ENCODE data around the gene TFDP2. TPM values are rescaled to one million over a fixed set of nuclear protein-coding genes. Genes with fewer than 3 reads are reported as not detected.

The TFDP2 gene
- total and polyA plus RNA-seq, 9 of the 15 experiments (the other 6 are each of a cell fraction or from before 2014, with no cell fraction given), result 95.6 to 179 (median 126) TPM

DNA sequence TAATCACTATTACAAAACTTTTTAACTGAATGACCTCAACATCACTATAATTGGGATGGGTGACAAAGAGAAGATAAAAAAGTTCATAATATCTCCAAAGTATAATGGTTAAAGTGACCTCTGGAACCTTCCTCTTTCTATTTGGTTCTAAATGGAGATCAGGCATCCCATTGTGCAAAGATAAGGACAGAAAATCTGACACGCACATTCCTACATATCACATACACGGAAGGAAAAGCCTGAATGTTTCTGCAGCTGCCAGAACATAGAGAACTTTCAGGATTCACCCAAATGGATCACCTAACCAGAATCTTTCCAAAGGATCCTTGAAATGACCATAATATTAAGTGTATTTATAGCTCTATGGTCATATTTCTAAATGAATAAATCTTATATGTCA lies 128.2 kb downstream of the TFDP2 start (continued):
- TF ChIP-seq, protein P1, sequence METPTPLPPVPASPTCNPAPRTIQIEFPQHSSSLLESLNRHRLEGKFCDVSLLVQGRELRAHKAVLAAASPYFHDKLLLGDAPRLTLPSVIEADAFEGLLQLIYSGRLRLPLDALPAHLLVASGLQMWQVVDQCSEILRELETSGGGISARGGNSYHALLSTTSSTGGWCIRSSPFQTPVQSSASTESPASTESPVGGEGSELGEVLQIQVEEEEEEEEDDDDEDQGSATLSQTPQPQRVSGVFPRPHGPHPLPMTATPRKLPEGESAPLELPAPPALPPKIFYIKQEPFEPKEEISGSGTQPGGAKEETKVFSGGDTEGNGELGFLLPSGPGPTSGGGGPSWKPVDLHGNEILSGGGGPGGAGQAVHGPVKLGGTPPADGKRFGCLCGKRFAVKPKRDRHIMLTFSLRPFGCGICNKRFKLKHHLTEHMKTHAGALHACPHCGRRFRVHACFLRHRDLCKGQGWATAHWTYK (CRISPR knock-in tag; IDR thresholded peaks at IDR 0.05), result no peak
- peak in 1 of 2 experiments; percentile 77; a peak in 1 of 4 replicates for TF ChIP-seq RCOR1 (IDR thresholded peaks at IDR 0.05; ENCODE audit: borderline replicate concordance in 1 of 2, low read depth in 2 of 2, low read length in 2 of 2)

DNA sequence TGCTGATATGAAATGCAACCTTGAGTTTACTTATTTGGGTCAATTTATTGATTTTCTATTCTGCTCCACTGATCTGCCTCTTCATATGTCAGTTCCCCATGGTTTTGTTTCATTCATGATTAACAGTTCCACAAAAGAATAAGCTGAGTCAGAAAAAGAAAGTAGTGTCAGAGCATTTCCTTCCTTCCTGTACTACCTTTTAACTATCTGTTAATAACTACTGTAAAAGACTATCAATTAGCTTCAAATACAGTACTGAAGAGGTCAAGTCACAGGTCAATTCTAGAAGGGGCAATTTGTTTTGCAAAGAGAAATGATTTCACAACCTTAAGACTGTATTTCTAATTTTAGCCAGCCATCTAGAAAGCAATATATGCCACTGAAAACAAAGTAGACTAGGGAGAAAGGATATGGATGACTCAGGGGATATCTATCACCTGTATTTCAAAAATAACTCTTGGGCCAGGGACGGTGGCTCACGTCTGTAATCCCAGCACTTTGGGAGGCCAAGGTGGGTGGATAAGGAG lies 129.5 kb downstream of the TFDP2 start:
- in situ Hi-C loops (cut with MboI) (loop anchor here (5.0 kb wide), 1 partner anchor 262 kb away; no protein-coding TSS in a partner anchor), intact Hi-C loops (cut with micrococcal nuclease) (loop anchor here (5.0 kb wide), 2 partner anchors 207 to 972 kb away; partner anchors contain the start of gene GK5)
- Histone ChIP-seq H3K27me3 (ENCODE audit: control insufficient read depth in 2 of 2, insufficient read depth in 2 of 2, low read length in 2 of 2) (no peaks in the 10 kb centered on the region), H3K9ac (ENCODE audit: insufficient read depth in 1 of 2, low read depth in 2 of 2, low read length in 2 of 2) (no peak overlapping the region), H3K36me3 (ENCODE audit: control insufficient read depth, insufficient read depth, low read length) (peaks cover 37% of the 10 kb centered on the region), H3K79me2 (ENCODE audit: control insufficient read depth, insufficient read depth, low read length) (peaks cover 96% of the 10 kb centered on the region), H3K9me3 (replicated peaks; ENCODE audit: control insufficient read depth, insufficient read depth, low read depth, low read length) (no peaks in the 10 kb centered on the region), H3K9me1 (ENCODE audit: control insufficient read depth, insufficient read depth, low read length) (no peaks in the 10 kb centered on the region), H3K4me2 (ENCODE audit: insufficient read depth, low read length) (no peak overlapping the region), H3K27ac (ENCODE audit: extremely low read depth, low read depth, low read length) (0 out of 3 replicates have a peak overlapping the region, but pooled peaks have one; percentile 9), H2AFZ (ENCODE audit: low read depth, low read length) (no peak overlapping the region), H3K4me3 (no peak overlapping the region), H4K20me1 (replicated peaks; ENCODE audit: control insufficient read depth, insufficient read depth, low read length) (no peaks in the 10 kb centered on the region), H3K4me1 (replicated peaks in 1 of 2; ENCODE audit: control insufficient read depth in 2 of 2, insufficient read depth in 2 of 2, low read length in 2 of 2) (peaks cover 20 to 47% of the 10 kb centered on the region in 2 experiments)
- no TSS peak for BruUV-seq (replicated peaks)
- ATAC-seq (no peak), FAIRE-seq (no peak), DNase-seq (ENCODE audit: extremely low read depth in 1 of 4, low spot score in 3 of 4) (peak in 1 of 4 experiments; percentile 51)
- WGBS (ENCODE audit: insufficient coverage, low coverage, missing lambda C conversion rate), result 11% methylated on average over 2 of the region's 2 CpGs
- ChIA-PET POLR2A (no interaction called here), CTCF (ENCODE audit: low intra/inter-chr PET ratio) (no interaction called here)
- TF ChIP-seq RBM22 (IDR thresholded peaks at IDR 0.05; ENCODE audit: low read depth, low read length, poor library complexity, severe bottlenecking) (no peak), ZBTB7A (IDR thresholded peaks at IDR 0.05; ENCODE audit: borderline replicate concordance, control insufficient read depth, low read depth, low read length) (no peak), CREB3 (tag; conservative IDR thresholded peaks at IDR 0.05; ENCODE audit: low read depth) (no peak), KLF1 (tag; IDR thresholded peaks at IDR 0.05) (no peak), ZNF316 (IDR thresholded peaks at IDR 0.05) (peak; percentile 79), ZNF133 (CRISPR knock-in tag; IDR thresholded peaks at IDR 0.05) (no peak), FOXP4 (CRISPR knock-in tag; IDR thresholded peaks at IDR 0.05; ENCODE audit: borderline replicate concordance) (no peak), ZKSCAN8 (CRISPR knock-in tag; IDR thresholded peaks at IDR 0.05) (no peak), ETS2 (tag; IDR thresholded peaks at IDR 0.05; ENCODE audit: borderline replicate concordance, poor library complexity, severe bottlenecking) (no peak), PYGO2 (tag; IDR thresholded peaks at IDR 0.05) (no peak), POLR2AphosphoS5 (IDR thresholded peaks at IDR 0.05; ENCODE audit: control insufficient read depth, insufficient read depth, low read depth, low read length) (no peak)
- TF ChIP-seq, protein P2, sequence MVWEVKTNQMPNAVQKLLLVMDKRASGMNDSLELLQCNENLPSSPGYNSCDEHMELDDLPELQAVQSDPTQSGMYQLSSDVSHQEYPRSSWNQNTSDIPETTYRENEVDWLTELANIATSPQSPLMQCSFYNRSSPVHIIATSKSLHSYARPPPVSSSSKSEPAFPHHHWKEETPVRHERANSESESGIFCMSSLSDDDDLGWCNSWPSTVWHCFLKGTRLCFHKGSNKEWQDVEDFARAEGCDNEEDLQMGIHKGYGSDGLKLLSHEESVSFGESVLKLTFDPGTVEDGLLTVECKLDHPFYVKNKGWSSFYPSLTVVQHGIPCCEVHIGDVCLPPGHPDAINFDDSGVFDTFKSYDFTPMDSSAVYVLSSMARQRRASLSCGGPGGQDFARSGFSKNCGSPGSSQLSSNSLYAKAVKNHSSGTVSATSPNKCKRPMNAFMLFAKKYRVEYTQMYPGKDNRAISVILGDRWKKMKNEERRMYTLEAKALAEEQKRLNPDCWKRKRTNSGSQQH (CRISPR knock-in tag; IDR thresholded peaks at IDR 0.05), result no peak

All from K562 (cell line).